ENCODE data around the gene AFTPH.
A peak's percentile ranks its signal among the peaks of the same experiment; 100 is the strongest.

AFTPH gene

GRCh38 chr2:64593035-64593655 lies 69.0 kb downstream of the AFTPH start:
- DNase-seq = peak; percentile 38

DNA sequence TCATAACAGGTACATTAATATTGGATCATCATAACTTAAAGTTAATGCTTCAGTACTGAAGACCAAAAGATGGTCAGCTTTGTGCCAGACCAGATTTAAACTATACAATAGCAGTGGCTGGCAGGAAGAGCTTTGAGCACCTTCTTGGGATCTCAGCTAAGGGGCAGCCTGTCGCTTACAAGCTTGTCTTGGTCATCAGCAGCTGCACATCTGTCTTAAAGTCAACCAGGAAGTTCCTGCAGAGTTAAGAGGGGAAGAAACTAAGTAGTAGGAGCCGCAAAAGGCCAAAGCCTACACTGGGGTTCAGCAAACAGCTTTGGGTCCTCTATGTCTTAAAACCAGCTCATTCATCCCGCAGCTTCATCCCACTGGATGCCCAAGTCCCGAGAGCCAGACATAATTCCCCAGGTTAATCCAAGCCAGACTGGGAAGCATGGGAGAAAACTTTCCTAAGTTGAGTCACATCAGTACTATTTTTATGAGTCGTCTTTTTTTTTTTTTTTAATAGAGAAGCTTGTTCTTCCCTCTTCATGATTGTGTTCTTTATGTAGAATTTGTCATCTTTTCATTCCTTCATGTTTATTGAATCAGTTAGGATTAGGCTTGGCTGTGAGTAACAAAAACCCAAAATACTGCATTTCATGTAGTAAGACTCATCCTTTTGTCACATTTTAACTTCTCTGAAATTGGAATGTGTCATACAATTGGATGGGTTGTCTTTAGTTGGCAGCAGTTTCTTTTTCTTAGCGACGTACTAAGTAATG lies 70.3 kb downstream of the AFTPH start:
- DNase-seq = peak; percentile 93

DNA sequence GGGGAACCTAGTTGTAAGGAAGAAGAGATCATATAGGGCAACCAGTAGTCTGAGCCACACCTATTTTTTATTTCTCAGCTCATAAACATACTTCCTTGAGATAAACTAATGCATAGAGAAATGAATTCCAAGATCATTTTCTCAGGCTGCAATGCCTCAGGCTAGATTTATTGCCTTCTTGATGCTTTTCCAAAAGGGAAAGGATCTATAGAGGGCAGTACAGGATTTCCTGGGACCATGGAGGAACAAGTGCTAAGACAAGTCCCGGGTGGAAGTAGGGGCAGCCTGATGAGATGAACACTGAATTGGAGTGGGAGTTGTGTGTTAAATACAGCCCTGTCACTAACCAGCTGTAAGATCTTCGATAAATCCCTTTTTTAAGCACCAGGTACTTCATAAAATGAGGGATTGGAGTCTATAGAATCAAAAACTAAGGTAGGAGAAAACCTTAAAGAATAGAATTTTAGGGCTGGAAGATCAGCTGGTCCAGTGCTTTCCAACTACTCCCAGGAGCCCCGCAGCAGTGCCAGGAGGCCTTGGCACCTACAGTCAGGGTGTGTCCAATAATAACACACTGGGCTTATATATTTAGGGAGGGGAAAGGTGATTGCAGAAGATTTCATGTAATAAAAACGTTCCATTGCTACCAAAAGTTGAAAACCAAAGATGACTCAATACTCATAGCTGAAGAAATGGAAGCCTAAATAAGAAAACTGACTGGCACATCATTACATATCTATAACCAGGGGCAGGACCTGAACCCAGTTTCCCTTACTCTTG lies 71.5 kb downstream of the AFTPH start:
- DNase-seq = peak; percentile 46

GRCh38 chr2:64598226-64598625 lies 74.1 kb downstream of the AFTPH start:
- no peak for DNase-seq

- no peak for DNase-seq
Measured at GRCh38 chr2:64599469-64599868, 75.3 kb downstream of the AFTPH start.

- no peak for DNase-seq
Measured at GRCh38 chr2:64601034-64601754, 77.1 kb downstream of the AFTPH start.

DNA sequence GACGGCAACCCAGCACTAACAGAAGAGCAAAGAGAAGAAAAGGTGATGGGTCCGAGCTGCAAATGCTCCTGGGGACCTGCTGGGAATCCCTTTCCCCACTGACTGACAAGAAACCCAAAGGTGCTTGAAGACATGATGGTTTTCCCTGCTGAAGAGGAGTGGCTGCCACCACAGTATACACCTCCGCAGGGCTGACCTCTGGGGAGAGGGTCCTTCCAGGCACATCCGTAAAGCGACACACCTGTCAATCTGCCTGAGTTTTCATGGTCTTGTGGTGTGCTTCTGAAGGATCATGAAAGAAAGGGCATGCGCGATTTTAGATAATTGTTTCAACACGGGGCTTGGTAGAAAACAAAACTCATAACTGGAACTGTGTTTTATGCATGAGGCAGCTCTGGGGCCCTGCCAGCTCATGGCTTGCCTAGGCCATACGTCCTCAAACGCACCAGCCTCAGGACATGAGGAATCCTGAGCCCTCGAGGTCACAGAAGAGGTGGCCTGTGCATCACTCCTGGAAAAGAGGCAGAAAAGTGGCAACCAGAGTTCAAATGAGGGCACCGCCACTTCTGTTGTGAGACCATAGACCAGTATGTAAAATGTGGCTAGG lies 77.8 kb downstream of the AFTPH start:
- DNase-seq = no peak

DNA sequence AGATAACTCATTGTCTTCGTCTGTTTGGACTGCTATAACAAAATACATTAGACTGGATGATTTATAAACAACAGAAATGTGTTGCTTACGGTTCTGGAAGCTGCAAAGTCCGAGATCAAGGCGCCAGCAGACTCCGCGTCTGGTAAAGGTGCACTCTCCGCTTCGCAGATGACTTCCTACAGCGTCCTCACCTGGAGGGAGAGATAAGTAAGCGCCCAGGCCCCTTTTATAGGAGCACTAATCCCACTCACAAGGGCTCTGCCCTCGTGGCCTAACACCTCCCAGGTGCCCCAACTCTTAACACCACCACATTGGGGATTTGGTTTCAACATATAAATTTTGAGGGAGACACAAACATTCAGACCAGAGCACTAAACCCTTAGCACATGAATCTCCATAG lies 78.3 kb downstream of the AFTPH start:
- DNase-seq = no peak

GRCh38 chr2:64604155-64604554 lies 80.0 kb downstream of the AFTPH start:
- DNase-seq = no peak

- DNase-seq = peak; percentile 86
Measured at GRCh38 chr2:64605026-64605471, 80.9 kb downstream of the AFTPH start.

DNA sequence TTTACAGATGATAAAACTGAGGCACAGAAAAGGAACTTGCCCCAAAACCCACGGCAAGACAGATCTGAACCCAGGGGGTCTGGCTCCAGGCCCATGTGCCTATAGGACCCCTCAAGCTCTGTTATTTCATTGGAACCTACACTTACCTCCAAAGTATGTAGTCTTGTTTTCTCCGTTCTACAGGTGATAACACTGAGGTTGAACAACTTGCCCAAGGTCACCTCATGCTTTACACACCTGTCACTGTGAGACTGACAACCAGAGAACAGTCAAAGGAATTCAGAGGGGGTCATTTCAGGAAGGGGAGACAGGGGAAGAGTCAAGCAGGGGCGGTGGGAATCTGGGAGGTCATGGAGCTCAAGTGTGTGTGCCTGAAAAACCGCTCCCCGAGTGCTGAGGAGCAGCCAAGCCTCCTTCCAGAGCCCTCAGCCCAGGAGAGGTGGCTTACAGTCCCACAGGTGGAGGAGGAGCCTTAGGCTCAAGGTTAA lies 81.9 kb downstream of the AFTPH start:
- DNase-seq = no peak

GRCh38 chr2:64606479-64607363 lies 82.6 kb downstream of the AFTPH start:
- DNase-seq = peak; percentile 75

DNA sequence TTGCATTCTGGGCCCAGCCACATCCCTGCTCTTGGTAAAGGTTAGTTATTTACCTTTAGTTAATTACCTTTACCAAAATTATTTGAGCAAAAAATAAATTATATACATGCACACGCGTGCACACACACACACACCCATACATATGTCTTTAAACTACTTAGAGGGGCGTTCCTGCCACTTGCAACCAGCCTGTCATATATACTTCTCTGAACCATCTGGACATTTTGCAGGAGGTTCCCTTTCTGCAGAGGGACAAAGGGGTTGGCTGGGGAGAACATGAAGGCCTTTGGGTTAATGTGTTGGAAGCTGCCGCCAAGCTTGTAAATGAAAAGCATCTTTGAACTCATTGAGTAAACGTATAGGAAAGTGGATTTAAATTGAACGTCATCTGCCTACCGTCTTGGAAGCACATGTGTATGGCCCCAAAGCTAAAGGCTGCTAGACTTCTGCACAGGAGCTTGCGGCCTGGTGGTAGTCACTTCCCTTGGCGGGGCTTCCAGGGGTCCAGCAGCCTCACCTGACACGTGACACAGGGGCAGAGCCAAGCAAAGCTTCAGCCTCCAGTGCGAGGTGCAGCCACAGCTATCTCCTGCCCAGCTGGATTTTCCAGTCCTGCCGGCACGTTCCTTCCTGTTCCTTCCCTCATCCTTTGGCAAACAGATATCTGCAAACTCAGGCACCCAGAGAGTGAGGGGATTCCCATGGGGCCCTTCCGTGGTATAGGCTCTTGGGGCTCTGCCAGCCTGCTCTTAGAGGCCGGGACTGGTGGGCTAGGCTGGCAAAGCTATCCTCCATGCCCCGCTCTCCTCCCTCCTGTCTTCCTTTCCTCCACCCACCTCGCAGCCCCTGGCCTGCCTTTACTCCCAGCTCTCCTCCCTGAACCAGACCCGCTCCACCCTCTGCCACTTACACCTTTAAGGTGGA lies 83.5 kb downstream of the AFTPH start:
- no peak for DNase-seq

- DNase-seq = no peak
Measured at GRCh38 chr2:64608867-64609226, 84.7 kb downstream of the AFTPH start.

GRCh38 chr2:64609227-64609941 lies 85.3 kb downstream of the AFTPH start:
- DNase-seq = peak; percentile 55

DNA sequence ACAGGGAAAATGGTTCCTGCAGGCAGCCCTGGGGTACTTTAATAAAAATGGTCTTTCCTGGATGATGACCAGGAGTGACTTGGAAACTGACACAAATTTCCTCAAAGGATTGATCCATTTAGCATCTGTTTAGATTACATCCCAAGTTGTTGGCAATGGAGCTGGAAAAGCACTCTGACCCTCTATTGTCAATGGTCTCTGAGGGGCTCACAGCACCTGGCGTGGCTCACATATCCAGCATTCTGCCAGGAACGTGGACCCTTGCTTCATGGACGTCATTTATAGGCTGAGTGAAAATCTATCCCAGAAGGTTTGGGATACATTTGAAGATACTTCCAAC lies 85.8 kb downstream of the AFTPH start:
- DNase-seq = no peak

DNA sequence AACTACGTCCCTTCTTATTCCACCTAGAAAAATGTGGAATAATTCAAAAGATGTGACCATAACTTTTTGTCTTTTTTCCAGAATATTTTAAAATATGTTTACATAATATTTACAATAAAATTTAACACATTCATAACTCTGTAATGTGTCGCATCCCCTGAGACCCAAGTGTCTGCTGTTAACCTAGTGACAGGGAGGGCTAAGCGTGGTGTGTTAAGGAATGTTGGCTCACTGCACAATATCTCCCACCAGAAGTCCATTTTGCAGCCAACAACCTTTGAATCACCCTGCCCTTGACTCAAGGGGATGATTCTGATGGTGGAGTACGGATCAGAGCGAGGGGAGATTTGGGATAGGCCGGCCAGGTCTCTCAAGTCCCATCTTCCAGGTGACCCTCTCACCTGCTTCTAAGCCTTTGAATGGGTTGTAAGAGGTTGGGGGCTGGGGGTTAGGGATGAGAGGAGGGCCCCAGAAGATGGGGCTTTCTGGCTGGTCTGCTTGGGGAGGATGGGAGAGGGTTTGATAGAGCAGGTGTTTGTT lies 86.3 kb downstream of the AFTPH start:
- DNase-seq = peak; percentile 65

GRCh38 chr2:64612575-64613195 lies 88.6 kb downstream of the AFTPH start:
- DNase-seq = no peak

GRCh38 chr2:64613276-64613675 lies 89.1 kb downstream of the AFTPH start:
- peak; percentile 93 for DNase-seq

Measured in fibroblast of skin of right biceps (primary cell).